HG03439 (cell line): ENCODE results near the gene SPACA7.
"Not testable (repeated sequence)": the region's sequence is repeated elsewhere in the genome, so short reads cannot be mapped to it uniquely, and the experiment has no call there.

Experiments used
- ATAC-seq: cut with Tn5 transposase; IDR thresholded peaks from one replicate; pipeline ENCODE4 v1.9.1; 2021; ENCODE audit warnings: mild to moderate bottlenecking, moderate library complexity; ENCODE audit not compliant: unreplicated experiment

The SPACA7 gene

DNA sequence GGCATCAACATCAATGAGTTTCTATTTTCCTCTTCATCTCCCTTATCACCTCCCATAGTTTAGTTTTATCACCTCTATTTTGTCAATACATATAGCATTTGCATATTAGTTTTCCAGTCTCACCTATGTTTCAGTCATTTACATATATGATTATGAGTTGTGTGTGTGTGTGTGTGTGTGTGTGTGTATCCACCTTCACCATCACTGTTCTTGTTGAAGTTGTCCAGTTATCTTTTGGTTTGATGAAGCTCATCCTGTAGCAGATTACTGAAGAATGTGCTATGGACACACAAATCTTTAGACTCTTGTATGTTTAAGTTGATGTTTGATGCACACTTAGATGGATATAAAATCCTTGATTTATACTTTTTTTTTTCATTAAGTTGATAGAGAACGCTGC lies 40.5 kb downstream of the SPACA7 start:
- ATAC-seq: no peak

DNA sequence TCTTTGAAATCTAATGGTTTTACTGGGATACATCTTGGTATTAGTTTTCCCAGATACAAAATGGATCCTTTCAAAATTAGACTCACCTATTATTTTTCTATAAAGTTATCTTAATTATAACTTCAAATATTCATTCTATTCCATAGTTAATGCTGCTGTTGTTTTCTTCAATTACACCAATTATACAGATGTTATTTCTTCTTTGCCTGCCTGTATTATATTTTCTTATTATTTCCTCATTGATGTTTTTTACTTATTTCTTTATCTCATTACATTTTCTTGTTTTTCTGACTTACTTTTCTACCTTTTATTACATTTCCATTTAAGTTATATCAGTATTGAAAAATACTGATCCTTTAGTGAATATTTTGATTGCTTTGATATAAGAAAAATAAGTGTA lies 40.9 kb downstream of the SPACA7 start:
- ATAC-seq: no peak

DNA sequence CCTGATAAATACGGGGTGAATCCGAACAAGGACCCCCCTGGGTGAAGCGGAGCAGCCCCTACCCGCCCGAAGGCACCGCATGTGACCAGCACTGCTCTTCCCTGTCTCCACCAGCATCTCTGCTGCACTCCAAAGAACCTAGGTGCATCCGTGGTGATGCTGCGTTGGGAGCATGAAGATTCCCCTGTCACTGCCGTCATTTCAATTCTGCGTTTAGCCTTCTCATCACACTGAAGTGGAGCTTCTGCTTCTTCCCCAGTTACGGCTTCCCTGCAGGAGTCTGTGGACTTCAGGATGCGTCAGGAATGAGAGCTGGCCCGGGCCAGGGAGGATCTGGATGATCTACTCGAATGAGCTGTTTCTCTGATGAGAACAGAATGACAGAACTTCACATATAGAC lies 47.9 kb downstream of the SPACA7 start:
- ATAC-seq: no peak

DNA sequence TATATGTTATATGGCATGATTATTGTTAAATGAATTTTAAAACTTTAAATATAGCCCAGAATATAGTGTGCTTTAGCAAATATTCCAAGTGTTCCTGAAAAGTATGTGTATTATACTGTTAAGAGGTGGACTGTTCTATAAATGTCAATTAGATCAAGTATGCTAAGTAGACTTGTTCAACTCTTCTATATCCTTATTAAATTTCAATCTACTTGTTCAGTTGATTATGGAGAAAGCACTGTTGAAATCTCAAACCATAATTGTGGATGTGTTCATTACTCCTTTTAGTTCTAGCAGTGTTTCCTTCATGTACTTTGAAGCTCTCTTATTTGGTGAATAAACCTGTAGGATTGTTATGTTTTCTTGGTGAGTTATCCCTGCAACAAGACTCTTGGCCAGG lies 52.5 kb downstream of the SPACA7 start:
- ATAC-seq: no peak

DNA sequence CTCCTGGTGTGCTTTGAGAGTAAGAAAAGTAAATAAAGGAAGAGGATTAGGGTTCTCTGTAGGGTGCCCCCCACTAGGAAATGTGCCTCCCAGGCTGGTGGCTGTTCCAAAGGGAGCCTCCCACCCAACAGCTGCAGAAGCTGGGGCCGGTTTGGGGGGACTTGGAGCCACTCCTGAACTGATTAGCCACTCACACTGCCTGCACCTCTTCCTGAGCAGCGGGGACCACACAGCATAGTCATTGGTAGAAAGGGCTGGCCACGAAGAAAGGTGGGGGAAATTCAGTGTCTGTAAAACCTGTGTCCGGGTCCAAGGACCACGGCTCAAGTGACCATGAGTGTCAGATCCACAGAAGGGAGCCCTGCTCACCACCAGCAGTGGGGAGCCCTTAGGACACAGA lies 55.6 kb downstream of the SPACA7 start:
- ATAC-seq: no peak

DNA sequence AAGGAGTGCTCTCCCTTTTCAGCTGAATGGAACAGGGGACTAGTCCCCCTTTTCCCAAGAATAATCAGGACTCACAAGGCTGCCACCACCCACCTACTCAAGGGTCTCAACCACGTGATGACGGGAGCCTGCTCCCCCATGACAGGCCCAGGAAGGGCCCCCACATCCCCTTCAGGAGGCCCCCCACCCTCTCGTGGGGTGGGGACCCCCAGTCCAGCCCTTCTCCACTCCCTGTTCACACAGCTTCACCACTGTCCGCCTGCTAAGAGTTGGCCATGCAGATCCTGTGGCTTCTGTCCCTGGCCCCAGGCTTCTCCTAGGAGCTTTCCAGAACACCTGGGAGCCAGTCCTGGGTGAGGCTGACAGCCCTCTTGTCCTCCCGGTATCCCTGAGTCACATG lies 56.6 kb downstream of the SPACA7 start:
- not testable (repeated sequence) for ATAC-seq

DNA sequence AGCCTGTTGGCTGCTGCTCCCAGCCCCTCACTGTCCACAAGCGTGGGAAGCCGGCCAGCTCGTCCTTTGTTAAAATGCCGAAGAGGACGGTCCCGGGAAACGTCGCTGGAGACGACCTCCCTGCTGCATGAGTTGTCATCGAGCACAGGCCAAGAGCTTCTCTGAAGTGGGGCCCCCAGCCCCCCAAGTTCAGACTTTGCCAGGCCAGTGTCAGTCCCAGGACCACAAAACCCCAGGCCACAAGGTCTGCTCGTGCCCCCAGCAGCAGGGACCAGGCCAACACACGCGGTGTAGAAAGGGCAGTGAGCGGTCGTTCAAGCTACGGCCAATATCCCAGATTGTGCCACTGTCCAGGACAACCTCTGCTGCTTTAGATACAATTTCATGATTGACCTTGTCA lies 57.4 kb downstream of the SPACA7 start:
- ATAC-seq: not testable (repeated sequence)

DNA sequence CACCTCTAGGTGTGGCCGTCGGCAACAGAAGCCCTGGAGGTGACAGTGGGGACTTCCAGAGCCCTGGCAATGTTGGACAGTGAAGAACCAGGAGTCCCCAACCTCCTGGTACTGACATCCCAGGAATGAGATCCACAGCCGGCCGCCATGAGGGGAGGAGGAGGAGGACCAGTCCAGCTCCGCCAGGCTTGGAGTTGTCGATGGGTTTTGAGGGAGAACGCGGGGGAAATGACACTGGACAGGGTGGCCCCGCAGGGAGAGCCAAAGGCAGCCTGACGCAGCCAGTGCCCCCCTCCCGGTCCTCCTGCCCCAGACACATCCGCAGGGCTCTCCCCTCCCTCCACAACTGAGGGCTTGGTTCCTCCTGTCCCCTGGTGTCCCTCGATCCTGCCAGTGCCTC lies 57.9 kb downstream of the SPACA7 start:
- no peak for ATAC-seq

DNA sequence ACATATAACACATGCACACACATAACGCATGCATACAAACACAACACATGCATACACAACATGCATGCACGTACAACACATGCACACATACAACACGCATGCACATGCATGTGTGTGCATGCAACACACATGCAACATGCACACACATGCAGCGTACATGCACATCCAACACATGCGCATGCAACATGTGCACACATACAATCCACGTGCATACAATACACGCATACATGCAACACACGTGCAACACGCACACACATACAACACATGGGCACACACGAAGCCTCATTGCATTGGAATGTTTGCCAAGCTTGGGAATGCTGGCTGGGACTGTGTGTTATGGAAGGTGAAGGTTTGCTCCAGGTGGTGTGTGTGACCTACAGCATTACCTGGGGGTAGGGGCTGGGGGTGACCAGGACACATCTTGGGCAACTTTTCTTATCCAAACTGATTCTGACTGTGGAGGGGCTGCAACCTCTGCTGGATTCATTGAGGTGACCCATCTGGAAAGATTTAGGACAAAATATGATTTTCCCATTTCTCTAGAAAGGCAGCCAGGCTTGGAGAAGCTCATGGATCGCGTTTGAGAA lies 58.9 kb downstream of the SPACA7 start:
- ATAC-seq: no peak

DNA sequence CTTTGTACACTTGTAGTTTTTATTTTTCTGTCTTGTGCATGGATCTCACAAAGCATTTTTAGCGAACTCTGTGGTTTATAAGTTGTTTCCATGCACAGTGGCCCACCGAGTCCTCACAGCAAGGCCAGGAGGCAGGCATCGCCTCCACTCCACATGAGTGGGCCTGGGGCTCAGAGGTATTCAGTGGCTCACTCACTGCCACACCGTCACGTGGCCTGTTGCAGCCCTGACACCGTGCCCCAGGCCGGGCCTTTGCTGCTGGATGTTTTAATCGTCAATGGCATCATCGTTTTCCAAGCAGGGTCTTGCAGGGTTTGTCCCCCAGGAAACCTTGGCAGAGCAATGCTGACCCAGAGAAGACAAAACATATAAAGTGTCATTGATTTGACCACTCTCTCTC lies 59.8 kb downstream of the SPACA7 start:
- no peak for ATAC-seq

DNA sequence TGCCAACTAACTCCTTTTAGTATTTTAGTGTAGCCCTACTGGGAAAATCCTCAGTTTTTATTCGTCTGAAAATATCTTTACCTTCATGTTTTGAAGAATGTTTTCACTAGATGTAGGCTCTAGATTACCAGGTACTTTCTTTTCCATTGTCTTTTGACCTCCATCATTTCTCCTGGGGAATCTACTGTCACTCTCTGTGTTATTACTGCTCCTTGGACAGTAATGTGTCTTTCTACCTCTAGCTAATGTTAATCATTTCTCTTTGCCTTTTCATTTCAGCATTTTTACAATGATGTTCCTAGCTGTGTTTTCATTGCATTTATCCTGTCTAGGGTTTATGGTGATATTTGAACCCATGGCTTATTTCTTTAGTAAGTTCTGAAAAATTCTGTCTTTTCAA lies 61.9 kb downstream of the SPACA7 start:
- no peak for ATAC-seq

DNA sequence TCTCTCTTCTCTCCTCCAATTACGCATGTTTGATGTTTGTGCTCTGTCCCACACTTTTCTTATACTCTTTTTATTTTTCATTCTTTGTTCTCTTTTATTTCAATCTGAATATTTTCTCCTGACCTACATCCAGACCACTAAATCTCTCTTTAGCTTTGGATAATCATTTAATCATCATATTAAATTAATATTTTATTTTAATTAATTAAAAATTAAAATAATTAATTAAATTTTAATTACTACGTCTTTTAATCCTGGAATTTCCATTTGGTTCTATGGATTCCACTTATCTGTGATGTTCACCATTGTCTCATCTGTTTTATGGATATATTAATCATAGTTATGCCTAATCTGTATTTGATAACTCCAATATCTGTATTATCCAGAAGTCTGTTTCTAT lies 62.4 kb downstream of the SPACA7 start:
- ATAC-seq: no peak

DNA sequence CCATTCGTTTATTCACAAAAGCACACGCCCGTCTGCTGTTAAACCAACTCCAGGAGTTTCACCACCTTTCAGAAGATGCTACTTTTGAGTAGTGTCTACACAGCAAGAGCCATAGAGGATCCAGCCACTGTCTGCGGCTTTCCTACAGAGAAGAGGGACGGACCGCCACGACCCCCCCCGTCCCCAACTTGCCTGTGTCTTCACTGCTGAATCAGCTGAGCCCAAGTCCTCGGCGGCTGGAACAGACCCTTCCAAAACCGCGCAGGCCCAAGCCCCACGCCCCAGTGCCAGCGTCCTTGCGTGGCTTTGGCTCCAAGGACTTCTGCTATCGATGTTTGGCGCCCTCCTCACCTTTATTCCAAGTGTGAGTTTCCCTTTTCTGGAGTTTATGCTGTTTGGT lies 65.1 kb downstream of the SPACA7 start:
- no peak for ATAC-seq

DNA sequence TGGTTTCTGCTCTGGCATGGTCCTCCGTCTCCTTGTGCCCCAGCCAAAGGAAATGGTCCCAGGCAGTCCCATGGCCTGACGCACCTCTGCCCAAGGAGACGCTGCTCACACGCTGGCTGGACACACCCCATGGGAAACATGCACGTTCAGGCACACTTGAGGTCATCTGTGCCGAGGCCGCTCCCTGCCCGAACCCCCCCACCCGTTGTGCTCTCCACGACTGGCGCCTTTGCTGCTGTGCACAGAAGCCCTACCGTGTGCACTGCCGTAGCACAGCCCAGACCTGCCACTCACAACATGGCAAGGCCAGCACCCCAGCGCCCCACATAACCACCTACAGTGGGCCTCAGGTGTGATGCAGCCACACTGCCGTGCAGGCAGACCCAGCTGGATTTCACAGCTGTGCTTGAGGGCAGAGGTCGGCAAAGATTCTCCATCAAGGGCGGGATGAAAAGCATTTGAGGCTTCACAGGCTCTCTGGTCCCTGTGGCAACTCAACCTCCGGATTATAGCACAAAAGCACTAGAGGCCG lies 65.7 kb downstream of the SPACA7 start:
- ATAC-seq: no peak

DNA sequence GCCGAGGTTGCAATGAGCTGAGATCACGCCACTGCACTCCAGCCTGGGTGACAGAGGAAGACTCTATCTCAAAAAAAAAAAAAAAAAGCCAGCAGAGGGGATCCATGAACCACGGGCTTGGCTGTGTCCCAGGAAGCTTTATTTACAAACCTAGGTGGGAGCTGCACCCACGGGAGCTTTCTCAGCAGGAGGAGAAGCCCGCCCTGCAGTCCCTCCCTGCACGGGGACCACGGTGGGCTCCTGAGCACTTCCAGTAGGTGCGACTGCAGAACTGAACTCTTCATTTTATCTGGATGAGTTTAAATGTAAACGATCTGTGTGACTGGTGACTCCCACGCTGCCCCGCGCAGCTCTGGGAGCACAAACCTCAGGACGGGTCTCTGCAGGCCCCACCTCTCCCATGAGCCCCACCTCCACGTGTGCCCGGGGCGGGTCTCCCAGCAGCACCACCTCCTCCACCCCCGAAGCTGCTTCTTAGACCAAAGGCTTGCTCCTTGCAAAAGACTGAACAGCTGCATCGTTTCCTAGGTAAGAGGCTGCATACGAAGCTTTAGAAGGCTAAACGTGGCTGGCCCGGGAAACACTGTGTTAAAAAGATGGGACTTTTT lies 66.4 kb downstream of the SPACA7 start:
- no peak for ATAC-seq

DNA sequence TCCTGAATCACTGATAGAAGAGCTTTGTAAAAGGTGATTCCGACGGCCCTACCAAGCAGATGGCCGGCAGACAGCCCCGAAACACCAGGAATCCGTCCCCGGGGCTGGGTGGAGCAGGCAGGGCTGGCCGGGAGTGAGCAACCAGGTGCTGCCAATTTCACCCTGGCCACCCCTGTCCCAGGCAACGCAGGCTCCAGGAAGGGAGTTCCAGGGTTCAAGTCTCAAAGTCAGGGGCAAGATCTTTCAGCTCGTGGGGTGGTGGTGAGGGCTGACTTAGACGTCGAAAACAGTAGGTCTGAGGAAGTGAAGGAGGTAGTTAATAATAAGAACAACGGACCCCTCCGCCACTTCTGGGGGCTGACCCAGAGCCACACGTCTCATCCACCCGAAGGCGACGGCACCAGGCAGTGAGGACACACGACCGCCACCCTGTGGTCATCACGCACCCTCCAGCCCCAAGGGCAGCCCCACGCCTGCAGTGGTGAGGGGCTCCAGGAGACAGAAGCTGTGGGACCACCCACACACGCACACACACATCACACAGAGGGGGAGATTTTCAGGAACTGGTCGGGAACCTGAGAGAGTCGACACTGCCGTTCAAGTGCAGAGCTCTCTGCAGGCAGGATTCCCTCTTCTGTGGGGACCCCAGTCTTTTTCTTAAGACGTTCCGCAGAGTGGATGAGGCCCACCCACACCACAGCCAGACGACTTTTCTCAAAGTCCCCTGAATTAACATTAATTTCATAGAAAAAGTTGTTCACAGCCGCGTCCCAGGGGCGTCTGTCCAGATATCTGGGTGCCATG lies 67.2 kb downstream of the SPACA7 start:
- ATAC-seq: no peak

DNA sequence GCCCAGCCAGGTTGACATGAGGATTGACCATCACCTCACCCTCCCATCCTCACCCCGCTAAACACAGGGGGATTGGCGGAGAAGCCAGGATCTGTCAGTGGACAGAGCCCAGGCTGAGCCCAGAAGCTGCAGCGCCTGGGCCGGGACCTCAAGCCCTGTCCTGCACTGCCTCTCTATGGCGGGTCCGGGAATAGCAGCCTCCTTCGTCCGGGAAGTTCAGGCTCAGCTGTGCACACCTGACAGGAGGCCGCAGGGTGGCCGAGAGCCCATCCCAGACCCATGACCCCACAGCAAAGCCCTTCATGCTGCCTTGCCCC lies 67.8 kb downstream of the SPACA7 start:
- no peak for ATAC-seq

DNA sequence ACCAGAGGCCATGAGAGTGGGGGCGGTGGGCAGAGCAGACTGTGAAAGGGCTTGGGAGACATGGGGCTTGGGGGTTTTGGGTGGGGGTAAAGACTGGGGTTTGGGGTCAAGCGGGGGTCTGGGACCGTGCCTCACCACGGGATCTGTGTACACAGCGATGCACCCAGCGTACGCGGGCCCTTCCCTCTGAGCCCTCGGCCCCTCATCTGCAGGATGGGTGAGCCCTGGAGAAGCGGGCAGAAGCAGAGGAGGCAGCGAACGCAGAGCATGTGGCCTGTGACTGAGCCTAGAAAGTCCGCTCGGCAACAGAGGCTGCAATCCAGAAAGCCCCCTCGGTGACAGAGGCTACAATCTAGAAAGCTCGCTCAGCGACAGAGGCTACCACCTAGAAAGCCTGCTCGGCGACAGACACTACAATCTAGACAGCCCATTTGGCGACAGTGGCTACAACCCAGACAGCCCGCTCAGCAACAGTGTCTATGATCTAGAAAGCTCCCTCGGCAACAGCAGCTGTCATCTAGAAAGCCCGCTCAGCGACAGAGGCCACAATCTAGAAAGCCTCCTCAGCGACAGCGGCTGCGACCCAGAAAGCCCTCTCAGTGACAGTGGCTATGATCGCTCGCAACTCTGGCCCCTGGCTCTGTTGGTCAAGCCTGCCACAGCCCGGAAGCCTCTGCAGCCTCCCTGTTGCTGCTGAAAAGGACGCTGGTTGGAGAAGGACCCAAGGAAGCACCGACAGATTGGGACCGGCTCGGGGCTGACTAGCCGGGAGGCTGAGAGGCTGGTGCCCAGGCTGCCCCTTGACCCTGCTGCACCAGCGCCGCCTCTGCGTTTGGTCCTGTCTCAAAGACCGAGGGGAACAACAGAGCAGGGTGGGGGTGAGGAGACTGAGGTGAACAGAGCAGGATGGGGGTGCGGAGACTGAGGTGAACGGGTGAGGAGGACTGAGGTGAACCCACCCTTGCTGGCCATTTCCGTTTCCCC lies 68.6 kb downstream of the SPACA7 start:
- ATAC-seq: no peak

DNA sequence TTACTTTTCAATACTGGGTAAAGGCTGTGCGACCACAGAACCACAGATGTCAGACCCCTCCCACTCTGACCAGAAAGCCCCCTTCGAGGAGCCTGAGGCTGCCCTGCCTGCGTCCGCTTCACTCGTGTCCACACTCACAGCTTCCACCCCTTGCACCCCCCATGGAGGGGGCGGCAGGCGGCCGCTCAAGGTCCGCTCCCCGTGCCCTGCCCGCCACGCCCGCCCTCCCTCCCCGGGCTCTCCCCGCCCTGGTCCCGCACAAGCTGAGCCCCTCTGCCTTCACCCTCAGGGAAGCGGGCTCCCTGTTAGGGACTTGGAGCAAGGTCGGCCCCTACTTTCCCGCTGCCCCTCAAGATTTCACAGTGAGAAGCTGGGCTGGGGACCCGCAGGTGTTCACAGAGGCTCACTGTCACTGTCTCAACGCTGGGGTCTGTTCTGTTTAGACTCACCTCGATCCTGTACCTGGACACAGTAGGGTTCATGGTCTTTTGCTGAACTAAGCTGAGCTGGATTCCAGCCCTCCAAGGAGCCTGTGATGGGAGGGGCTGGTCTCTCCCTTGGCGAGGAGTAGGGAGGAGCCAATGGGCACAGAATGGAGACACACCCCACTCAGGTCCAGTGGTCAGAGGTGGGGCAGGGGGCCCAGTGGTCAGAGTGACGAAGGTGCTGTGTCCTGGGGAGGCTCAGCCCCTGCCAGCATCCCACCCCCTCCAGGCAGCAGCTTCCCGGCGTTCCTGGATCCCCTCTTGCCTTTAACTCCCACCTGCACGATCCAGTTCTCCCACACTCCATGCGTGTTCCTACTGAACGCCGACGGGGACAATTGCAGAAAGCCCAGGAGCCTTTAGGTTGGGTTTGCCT lies 69.5 kb downstream of the SPACA7 start:
- no peak for ATAC-seq

DNA sequence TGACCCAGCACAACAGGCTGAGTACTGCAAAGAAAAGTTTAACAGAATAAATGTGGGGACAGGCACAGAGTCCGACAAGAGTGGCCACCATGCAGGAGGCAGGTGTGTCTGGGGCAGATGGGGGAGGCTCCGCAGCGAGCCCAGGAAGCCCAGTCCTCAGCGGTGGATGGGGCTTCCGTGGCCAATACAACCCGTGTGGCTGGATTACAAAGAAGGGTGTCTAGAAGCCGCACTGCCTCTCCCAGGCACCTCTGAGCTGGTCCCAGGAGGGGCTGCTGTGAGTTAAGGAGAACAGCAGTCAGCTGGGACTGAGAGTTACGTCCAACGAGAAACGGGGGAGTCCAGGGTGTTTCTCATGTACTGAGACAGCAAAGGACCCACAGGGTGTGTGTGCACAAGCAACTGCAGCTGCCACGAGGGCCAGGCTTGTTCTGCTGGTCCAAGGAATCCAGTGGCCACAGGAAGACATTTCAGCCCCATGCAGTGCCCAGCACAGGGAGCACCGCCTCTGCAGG lies 70.2 kb downstream of the SPACA7 start:
- no peak for ATAC-seq
